22Rv1 (cell line): ENCODE measurements around the gene GMDS.

Experiments
- H3K27ac ChIP-seq: fragments of 450-650 bp; 2 replicates; pipeline ENCODE4 v1.5.1; 2017
- ZFX ChIP-seq: fragments of 450-650 bp; IDR thresholded peaks from 2 replicates; pipeline ENCODE4 v1.6.1; 2017; ENCODE audit warnings: antibody characterized with exemption, borderline replicate concordance
- TF ChIP-seq, protein P1 (sequence below): fragments of 450-650 bp; IDR thresholded peaks from 2 replicates; pipeline ENCODE4 v1.5.1; 2017; ENCODE audit warnings: mild to moderate bottlenecking

Gene GMDS

DNA sequence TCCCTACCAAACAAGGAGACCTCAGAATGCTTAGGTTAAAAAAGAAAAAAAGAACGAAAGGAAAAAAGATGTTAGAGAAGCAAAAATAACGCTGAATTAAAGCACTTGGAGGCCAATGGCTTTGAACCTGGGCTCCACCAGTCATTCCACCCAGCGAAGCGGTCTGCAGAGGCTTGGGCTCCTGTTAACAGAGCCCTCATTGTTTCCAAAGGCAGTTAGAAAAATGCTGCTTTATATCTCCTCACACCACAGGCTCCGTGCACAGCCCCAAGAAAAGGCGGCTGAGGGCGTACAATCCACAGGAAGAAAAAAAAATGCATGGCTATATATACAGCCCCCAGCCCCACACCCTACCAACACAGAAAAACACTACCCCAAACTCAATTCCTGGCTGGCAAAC, 379.8 kb downstream of the GMDS start:
- no peak overlapping the region for H3K27ac ChIP-seq
- TF ChIP-seq, protein P1, sequence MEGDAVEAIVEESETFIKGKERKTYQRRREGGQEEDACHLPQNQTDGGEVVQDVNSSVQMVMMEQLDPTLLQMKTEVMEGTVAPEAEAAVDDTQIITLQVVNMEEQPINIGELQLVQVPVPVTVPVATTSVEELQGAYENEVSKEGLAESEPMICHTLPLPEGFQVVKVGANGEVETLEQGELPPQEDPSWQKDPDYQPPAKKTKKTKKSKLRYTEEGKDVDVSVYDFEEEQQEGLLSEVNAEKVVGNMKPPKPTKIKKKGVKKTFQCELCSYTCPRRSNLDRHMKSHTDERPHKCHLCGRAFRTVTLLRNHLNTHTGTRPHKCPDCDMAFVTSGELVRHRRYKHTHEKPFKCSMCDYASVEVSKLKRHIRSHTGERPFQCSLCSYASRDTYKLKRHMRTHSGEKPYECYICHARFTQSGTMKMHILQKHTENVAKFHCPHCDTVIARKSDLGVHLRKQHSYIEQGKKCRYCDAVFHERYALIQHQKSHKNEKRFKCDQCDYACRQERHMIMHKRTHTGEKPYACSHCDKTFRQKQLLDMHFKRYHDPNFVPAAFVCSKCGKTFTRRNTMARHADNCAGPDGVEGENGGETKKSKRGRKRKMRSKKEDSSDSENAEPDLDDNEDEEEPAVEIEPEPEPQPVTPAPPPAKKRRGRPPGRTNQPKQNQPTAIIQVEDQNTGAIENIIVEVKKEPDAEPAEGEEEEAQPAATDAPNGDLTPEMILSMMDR, result no peak
- no peak for TF ChIP-seq ZFX

DNA sequence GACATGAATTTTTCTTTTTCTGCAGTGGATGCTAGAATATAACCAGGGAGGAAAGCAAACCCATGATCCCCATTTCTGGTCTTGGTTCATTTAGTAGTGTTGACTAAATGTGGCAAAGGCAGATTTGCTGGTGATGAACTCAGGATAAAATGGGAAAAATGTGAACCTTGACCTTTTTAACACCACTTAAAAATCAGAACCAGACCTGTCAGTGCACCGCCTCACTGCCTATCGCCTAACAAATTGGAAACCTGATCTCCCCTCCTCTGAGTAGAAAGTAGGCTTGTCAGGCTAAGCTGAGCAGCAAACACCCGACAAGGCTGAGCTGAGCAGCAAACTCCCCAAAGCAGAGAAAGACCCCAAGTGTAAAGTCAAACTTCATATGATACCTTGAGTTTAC, 380.9 kb downstream of the GMDS start:
- TF ChIP-seq, protein P1, result no peak
- no peak for TF ChIP-seq ZFX

DNA sequence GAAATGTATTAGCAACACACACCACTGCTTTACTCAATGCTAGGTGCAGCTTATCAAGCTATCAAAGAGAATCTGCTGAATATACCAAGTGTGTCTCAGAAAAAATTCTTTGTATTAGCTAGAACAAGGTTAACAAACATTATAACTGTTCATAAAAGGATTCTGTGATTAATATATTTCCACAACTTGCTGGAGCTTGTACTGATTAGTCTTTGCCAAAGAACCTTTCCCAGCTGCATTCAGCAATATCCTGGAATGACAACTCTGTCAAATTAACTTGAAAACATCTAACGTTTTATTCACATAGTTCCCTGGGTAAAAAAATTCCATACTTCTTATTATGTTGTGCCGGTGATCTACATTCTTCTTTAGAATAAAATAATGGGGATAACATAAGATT, 383.0 kb downstream of the GMDS start:
- no peak overlapping the region for H3K27ac ChIP-seq
- TF ChIP-seq, protein P1, result no peak
- no peak for TF ChIP-seq ZFX

More for the DNA sequence above, 380.9 kb downstream of the GMDS start:
- H3K27ac ChIP-seq, result no peak overlapping the region

DNA sequence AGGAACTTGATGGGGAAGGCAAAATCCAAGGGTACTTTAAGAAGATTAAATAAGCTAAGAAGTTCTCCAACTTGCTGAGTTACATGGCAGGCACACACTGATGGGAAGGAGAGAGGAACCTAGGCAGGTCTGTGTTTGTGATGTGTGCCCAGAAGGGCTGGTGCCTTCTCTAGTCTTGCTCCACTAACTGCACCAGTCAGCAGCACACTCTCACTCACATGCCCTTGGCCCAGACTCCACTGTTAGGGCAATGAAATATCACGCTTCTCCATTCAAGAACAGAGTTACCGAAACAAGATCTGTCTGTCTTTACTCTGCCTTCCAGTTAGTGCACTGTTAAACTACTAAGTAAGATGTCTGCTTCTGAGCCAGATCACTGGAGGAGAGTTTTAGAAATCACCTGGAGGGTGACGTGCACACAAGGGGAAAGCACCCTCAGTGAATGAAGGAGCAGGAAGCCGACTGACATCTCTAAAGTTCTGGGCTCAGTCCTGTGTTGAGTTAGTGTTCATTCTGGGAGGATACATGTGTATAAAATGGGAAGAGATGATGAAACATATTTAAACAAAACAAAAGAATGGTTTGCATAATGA, 384.6 kb downstream of the GMDS start:
- no peak for TF ChIP-seq ZFX
- TF ChIP-seq, protein P1, result no peak
- no peak overlapping the region for H3K27ac ChIP-seq

DNA sequence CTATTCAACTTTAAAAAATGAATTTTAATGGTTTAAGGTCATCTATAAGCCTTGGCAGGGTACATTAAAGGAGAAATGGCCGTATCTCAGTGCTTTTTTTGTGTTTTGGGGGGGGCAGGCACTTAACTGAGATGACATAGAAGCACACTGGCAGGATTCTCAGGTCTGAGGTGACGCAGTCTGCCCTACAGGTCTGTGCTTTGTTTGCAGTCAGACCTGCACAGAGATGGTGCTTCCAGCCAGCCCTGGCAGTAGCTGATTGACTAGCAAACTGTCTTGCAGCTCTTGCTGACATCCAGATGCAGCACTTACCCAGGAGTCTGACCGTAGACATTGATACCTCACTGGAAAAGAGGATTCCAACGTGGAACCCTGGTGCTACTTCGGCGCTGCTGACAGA, 386.5 kb downstream of the GMDS start:
- TF ChIP-seq ZFX, result no peak
- TF ChIP-seq, protein P1, result no peak
- H3K27ac ChIP-seq, result no peak overlapping the region

DNA sequence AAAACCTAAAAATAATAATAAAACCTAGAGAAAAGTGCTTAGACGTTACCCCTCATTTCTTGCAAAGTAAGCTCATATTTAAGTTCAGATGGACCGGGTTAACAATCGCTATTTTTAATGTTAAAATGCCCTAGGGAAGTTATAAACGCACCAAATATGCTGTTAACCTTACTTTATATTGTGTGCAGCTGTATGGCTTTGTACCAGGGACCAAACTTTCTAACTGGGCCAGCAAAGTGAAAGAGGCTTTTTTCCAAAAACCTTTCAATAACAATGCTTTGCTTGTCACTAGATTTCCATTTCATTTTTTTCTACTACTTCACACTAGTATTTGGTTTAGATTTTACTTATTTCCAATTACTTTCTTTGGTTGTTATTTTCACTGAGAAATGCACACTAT, 387.2 kb downstream of the GMDS start:
- H3K27ac ChIP-seq, result no peak overlapping the region
- TF ChIP-seq, protein P1, result no peak
- TF ChIP-seq ZFX, result no peak

DNA sequence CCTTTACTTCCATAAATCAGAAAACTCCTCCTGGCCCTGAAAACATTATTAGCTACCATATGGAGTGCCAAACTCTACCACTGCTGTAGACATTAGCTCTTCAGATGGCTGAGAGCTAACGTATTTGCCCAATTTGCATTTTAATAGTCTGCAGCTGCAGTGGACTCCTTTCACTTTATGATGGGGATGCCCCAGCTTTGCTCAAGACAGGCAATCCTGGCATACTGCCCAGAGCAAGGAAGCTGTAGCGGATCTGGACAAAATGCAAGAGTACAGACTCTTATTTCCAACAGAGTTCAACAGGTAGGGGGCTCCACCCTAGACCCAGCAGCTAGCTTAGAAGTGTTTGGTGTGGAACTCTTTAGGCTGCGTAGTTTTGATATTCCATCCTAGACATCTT, 389.0 kb downstream of the GMDS start:
- no peak overlapping the region for H3K27ac ChIP-seq
- TF ChIP-seq ZFX, result no peak
- TF ChIP-seq, protein P1, result no peak
